GM19372 (cell line): ENCODE measurements around the gene WNT7B.

Experiments
- ATAC-seq: cut with Tn5 transposase; IDR thresholded peaks from one replicate; pipeline ENCODE4 v1.9.1; 2021; ENCODE audit warnings: mild to moderate bottlenecking, low read depth, moderate library complexity; ENCODE audit not compliant: unreplicated experiment

Gene WNT7B

DNA sequence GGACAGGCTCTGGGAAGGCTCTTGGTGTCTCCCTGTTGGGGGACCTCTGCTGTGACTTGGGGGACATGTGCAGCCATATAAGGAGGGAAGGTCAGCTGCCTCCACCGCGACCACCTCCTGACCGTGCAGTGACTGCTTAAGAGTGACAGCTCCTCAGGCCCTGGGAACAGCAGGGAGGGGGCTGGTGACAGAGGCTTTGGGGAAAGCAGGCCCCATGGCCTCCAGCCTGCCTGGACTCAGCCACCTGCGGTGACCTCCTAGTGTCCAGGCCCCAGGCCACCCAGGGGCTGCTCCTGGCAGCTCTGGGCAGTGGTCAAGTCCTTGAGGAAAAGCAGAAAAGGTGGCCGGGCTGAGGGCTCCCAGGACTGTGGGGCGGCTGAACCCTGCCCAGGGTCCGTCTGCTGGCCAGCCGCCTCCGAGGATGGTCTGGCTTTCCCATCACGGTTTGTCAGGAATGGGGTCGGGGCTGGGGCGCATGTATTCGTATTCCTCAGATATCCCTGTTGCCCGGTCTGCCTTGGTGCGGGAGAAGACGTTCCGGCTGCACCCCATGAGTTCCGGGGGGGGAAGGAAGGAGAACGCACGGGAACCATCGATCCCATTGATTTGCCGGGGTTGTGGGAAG, 96.8 kb downstream of the WNT7B start:
- ATAC-seq, result no peak

DNA sequence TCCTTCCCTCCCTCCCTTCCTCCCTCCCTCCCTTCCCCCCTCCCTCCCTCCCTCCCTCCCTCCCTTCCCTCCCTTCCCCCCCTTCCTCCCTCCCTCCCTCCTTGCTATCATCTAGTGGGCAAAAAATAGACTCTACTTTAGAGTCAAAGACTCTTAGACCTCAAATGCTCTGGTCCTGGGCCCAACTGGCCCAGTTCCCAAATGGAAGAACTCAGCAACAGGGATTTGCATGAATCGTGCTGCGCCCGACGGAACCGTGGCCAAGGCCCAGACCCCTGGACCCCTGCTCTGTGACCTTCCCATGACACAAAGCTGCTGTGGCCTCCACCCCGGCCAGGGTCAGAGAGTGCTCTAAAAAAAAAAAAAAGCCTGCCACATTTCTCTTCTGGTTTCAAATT, 97.4 kb downstream of the WNT7B start:
- ATAC-seq, result no peak

DNA sequence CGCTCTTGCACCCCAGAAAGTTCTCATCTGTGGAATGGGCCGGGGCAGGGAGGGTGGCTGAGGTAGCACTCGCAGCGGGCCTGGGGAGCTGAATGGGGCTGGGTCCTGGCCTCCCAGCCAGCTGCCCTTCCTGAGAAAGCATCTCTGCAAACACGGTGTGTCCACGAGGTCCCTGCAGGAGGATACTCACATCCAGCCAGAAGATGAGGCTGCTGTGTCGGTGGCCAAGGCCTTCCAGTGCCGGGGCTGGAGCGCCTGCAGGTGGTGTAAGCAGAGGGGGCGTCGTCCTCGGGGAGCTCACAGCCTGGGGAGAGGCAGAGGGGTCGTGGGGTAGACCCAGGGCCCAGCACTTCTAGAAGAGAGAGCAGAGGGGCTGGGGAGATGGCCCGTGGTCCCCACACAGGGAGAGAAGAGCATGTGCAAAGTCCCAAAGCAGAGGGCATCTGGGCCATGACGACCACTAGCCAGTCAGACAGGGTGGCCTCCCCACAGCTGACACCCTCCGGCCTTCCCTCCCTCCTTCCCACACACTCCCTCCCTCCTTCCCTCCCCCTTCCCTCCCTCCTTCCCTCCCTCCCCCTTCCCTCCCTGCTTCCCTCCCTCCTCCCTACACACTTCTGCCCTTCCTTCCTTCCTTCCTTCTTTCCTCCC, 97.9 kb downstream of the WNT7B start:
- ATAC-seq, result no peak

DNA sequence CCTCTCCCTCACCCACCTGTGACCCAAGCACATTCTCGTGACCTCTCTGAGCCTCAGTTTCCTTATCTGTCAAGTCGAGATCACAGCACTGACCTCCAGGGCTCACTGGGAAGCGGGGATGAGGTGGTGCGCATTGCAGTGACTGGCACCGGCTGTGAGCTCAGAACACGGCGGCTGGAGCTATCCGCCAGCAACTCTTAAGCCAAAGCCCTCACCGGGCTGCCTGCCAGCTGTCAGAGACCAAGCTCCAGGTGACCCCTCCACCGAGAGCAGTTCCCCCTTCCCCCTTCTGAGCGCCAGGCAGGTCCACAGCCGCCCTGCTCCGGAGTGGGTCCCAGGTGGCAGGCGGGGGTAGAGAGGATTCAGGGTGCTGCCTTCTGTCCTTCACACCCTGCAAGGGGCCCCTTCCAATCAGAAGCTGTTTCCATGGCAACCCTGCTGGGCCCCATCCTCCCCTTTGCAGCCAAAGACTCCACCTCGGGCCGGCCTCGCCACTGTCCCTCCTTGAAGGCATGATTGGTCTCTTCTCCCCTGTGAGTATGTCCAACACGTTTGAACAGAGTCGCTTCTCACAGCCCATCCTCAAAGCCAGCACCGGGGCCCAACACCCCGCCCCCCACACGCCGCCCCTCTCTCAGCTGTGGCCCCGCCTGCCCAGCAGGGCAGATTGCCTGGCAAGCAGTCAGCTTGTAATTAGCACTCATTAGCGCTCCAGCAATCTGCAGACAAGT, 98.7 kb downstream of the WNT7B start:
- ATAC-seq, result no peak

DNA sequence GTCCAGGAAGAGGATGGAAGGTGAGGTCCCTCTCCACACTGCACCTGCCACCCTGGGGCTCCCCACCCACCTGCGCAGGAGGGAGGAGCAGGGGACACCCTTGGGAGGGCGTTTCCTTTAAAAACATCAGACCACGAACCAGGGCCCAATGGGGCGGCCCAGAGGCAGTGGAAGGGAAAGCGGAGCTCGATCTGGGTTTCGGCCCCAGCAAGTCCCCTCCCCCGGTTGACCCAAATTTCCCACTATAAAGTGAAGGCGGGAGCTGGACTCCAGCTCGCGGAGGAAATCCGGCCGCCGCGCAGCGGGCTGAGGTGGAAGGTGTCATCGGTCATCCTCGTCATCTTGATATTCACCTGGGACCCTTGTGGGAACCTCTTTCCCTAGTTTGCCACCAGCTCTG, 99.3 kb downstream of the WNT7B start:
- no peak for ATAC-seq

DNA sequence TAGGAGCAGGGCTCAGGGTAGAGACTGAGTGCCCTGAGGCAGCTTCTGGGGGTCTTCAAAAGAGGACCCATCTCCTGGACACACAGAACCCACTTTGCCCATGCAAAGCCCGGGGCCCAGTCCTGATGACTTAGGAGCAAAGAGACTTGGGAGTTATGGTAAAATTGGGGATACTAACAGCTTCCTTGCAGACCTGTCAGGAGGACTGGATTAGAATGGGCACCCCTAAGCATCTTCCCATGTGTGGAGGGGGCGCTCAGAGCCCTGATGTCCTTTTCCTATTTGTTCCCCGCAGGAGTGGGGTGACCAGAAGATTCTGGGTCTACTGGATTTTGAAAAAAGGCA, 100.0 kb downstream of the WNT7B start:
- ATAC-seq, result no peak

DNA sequence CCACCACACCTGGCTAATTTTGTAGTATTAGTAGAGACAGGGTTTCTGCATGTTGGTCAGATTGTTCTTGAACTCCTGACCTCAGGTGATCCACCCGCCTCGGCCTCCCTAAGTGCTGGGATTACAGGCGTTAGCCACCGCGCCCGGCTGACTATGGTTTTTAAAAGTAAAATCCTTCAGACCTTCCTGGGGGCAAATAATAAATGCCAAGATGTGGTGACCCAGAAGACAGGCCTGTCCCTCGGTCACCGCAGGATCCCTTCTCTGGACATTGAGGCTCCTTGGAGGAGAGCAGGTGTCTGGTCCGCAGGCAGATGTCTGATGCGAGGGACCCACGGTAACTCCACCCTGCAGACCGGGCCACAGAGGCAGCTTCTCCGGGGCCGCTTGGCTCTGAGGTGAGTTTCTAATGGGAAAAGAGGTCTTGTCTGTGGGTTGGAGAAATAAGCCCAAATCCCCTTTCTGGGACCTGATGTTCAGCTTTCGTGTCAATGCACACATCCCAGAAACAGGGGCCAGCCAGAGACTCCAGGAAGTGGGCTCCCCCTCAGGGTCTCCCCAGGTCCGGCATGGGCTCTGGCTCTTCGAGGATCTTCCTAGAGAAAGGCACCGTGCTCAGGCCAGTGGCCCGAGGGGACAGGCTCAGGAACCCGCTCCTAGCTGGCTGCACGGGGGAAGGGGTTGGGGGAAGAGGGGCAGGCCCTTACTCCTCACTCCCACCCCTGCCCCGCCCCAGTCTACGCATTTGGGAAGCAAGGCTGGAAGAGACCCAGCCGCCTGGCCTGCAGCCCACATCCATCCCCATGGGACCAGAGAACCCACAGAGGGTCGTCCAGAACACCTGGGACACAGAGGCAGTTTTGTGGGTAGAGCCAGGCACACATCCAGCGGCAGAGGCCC, 100.6 kb downstream of the WNT7B start:
- ATAC-seq, result no peak

DNA sequence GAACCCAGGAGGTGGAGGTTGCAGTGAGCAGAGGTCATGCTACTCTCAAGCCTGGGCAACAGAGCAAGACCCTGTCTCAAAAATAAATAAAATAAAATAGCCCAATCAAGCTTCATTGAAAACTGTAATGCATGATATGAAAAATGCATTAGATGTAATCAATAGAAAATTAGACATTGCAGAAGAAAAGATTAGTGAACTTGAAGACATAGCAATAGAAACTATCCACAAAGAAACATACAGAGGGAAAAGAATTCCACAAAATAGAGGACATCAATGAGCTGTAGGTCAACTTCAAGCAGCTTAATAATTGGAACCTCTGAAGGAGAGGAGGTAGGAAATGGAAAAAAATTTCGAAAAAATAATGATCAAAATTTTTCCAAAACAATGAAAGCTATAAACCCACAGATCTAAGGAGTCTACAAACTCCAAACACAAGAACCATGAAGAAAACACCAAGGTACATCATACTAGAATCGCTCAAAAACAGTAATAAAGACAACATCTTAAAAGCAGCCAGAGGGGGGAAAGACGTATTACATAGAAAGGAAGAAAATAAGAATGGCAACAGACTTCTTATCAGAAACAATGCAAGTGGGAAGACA, 104.2 kb downstream of the WNT7B start:
- no peak for ATAC-seq

DNA sequence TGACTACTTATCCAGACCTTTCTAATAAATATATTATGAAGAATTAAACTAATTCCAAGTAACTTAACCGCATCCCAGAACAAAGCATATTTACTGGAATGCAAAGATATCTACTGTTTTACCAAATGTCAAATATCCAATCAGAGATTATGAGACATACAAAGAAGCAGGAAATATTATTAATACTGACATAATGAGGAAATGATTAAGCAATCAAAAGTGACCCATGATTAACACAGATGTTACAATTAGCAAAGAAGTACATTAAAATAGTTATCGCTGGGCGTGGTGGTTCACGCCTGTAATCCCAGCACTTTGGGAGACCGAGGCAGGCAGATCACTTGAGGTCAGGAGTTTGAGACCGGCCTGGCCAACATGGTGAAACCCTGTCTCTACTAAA, 105.2 kb downstream of the WNT7B start:
- no peak for ATAC-seq
